ENCODE data around the gene ECI2. TPM values are rescaled to one million over a fixed set of nuclear protein-coding genes. Genes with fewer than 3 reads are reported as not detected.

Gene ECI2
- polyA plus RNA-seq, 1 donor: 58.6 TPM

- WGBS (ENCODE audit: insufficient coverage, low lambda C conversion rate): 80% methylated on average over 1 of the region's 8 CpGs
- H3K36me3 ChIP-seq (ENCODE audit: control insufficient read depth, insufficient read depth, low read length): no peaks in the 10 kb centered on the region
Observed at GRCh38 chr6:4169028-4169789, 33.8 kb upstream of the ECI2 start.

GRCh38 chr6:4167833-4168232 lies 32.5 kb upstream of the ECI2 start:
- no CpG with 5 or more reads among the region's 1 CpG for WGBS (ENCODE audit: insufficient coverage, low lambda C conversion rate)
- no peak for DNase-seq
- Histone ChIP-seq H3K27me3 (ENCODE audit: control insufficient read depth, insufficient read depth, low read length) (no peaks in the 10 kb centered on the region), H3K4me3 (ENCODE audit: low read length) (no peak overlapping the region), H3K9me3 (ENCODE audit: control insufficient read depth, low read depth, low read length) (no peaks in the 10 kb centered on the region), H3K4me1 (ENCODE audit: control insufficient read depth, insufficient read depth, low read length) (no peaks in the 10 kb centered on the region), H3K36me3 (ENCODE audit: control insufficient read depth, insufficient read depth, low read length) (no peaks in the 10 kb centered on the region), H3K27ac (ENCODE audit: low read length) (no peak overlapping the region)

More at GRCh38 chr6:4169028-4169789, 33.8 kb upstream of the ECI2 start:
- Histone ChIP-seq H3K27ac (ENCODE audit: low read length) (no peak overlapping the region), H3K4me3 (ENCODE audit: low read length) (no peak overlapping the region), H3K27me3 (ENCODE audit: control insufficient read depth, insufficient read depth, low read length) (no peaks in the 10 kb centered on the region), H3K4me1 (ENCODE audit: control insufficient read depth, insufficient read depth, low read length) (no peaks in the 10 kb centered on the region), H3K9me3 (ENCODE audit: control insufficient read depth, low read depth, low read length) (no peaks in the 10 kb centered on the region)
- no peak for DNase-seq

GRCh38 chr6:4167123-4167522 lies 31.7 kb upstream of the ECI2 start:
- no peak overlapping the region for H3K4me3 ChIP-seq (ENCODE audit: low read length)

GRCh38 chr6:4164456-4164855 lies 29.1 kb upstream of the ECI2 start:
- WGBS (ENCODE audit: insufficient coverage, low lambda C conversion rate): no CpG with 5 or more reads among the region's 6 CpGs
- DNase-seq: no peak
- H3K27ac ChIP-seq (ENCODE audit: low read length): no peak overlapping the region

More at GRCh38 chr6:4167123-4167522, 31.7 kb upstream of the ECI2 start:
- WGBS (ENCODE audit: insufficient coverage, low lambda C conversion rate): no CpG with 5 or more reads among the region's 6 CpGs
- no peak for DNase-seq
- H3K4me1 ChIP-seq (ENCODE audit: control insufficient read depth, insufficient read depth, low read length): no peaks in the 10 kb centered on the region
- no peaks in the 10 kb centered on the region for H3K9me3 ChIP-seq (ENCODE audit: control insufficient read depth, low read depth, low read length)
- no peaks in the 10 kb centered on the region for H3K36me3 ChIP-seq (ENCODE audit: control insufficient read depth, insufficient read depth, low read length)
- H3K27me3 ChIP-seq (ENCODE audit: control insufficient read depth, insufficient read depth, low read length): no peaks in the 10 kb centered on the region
- H3K27ac ChIP-seq (ENCODE audit: low read length): no peak overlapping the region

GRCh38 chr6:4164117-4164442 lies 28.7 kb upstream of the ECI2 start:
- no peaks in the 10 kb centered on the region for H3K9me3 ChIP-seq (ENCODE audit: control insufficient read depth, low read depth, low read length)
- no peaks in the 10 kb centered on the region for H3K36me3 ChIP-seq (ENCODE audit: control insufficient read depth, insufficient read depth, low read length)
- WGBS (ENCODE audit: insufficient coverage, low lambda C conversion rate): no CpG with 5 or more reads among the region's 4 CpGs
- H3K4me3 ChIP-seq (ENCODE audit: low read length): no peak overlapping the region
- DNase-seq: no peak
- H3K27me3 ChIP-seq (ENCODE audit: control insufficient read depth, insufficient read depth, low read length): no peaks in the 10 kb centered on the region
- H3K27ac ChIP-seq (ENCODE audit: low read length): no peak overlapping the region
- H3K4me1 ChIP-seq (ENCODE audit: control insufficient read depth, insufficient read depth, low read length): no peaks in the 10 kb centered on the region

More at GRCh38 chr6:4164456-4164855, 29.1 kb upstream of the ECI2 start:
- H3K4me1 ChIP-seq (ENCODE audit: control insufficient read depth, insufficient read depth, low read length): no peaks in the 10 kb centered on the region
- H3K36me3 ChIP-seq (ENCODE audit: control insufficient read depth, insufficient read depth, low read length): no peaks in the 10 kb centered on the region
- H3K27me3 ChIP-seq (ENCODE audit: control insufficient read depth, insufficient read depth, low read length): no peaks in the 10 kb centered on the region
- H3K4me3 ChIP-seq (ENCODE audit: low read length): no peak overlapping the region
- no peaks in the 10 kb centered on the region for H3K9me3 ChIP-seq (ENCODE audit: control insufficient read depth, low read depth, low read length)

DNA sequence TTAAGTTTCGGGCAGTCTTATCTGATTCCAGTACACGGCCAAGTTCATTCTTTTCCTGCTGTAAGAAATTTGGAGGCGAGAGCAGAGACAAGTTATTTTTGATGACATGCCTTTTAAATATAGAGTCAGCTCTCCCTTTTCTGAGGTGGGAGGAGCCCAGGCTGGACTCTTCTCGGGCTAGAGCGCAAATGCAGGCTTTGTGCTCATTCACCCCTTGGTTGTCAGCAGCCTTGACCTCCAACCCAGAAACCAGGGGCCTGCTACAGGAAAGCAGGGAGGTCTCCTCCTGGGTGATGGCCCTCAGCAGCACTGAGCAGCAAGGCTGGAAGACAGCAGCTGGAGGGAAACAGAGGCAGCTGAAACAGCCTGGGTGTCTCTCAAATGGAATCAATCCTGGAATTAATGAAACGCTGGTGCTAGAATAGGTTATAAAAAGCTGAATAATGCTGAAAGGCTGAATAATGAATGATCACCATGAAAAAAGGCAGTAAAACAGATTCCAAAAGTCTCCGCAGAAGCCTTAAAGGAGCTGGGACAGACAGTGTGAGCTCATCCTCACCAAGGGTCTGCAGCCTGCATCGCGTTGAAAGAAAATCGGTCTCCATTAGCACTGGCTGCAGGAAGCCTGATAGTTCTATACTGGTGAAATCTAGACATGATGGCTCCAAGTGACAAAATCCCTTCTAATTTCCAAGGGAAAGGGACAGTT lies 28.2 kb upstream of the ECI2 start:
- WGBS (ENCODE audit: insufficient coverage, low lambda C conversion rate): no CpG with 5 or more reads among the region's 10 CpGs
- Histone ChIP-seq H3K4me3 (ENCODE audit: low read length) (no peak overlapping the region), H3K4me1 (ENCODE audit: control insufficient read depth, insufficient read depth, low read length) (no peaks in the 10 kb centered on the region), H3K27ac (ENCODE audit: low read length) (no peak overlapping the region), H3K27me3 (ENCODE audit: control insufficient read depth, insufficient read depth, low read length) (no peaks in the 10 kb centered on the region), H3K9me3 (ENCODE audit: control insufficient read depth, low read depth, low read length) (no peaks in the 10 kb centered on the region), H3K36me3 (ENCODE audit: control insufficient read depth, insufficient read depth, low read length) (no peaks in the 10 kb centered on the region)
- DNase-seq: no peak

DNA sequence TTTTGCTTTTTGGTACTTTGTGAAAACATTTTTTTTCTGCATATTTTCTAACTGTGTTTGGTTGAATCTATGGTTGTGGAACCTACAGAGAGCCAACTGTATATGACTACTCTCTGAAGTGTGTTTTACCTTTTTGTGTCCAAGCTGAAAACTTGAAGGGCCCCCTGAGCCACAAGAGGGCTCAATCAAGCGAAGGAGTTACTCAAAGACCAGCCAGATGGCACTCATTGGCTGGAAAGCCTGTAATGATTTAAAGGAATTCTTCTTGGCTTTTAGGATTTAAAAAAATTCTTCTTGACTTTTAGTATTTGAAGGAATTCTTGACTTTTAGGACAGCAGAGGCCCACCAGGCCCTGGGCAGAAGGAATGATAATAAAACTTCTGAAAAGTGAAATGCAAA lies 27.0 kb upstream of the ECI2 start:
- Histone ChIP-seq H3K27me3 (ENCODE audit: control insufficient read depth, insufficient read depth, low read length) (no peaks in the 10 kb centered on the region), H3K9me3 (ENCODE audit: control insufficient read depth, low read depth, low read length) (no peaks in the 10 kb centered on the region), H3K36me3 (ENCODE audit: control insufficient read depth, insufficient read depth, low read length) (no peaks in the 10 kb centered on the region), H3K4me3 (ENCODE audit: low read length) (no peak overlapping the region), H3K27ac (ENCODE audit: low read length) (no peak overlapping the region), H3K4me1 (ENCODE audit: control insufficient read depth, insufficient read depth, low read length) (no peaks in the 10 kb centered on the region)
- no CpG with 5 or more reads among the region's 1 CpG for WGBS (ENCODE audit: insufficient coverage, low lambda C conversion rate)
- DNase-seq: no peak

DNA sequence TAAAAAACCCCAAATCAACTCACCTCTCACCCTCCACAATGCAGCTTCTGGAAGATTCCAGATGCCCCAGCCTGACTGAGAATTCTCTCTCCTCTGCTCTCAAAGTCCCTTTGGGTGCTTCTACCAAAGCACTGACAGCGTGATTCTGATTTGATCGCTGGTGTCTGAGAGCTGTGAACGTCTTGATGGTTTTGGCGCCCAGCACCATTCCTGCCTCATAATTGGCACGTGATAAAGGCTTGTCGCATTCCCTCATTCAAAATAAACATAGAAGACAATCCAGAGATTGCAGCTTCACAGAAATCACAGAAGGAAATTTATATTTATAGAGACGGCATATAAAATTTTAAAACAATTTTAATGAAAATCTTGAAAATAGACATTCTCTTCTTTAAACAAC lies 24.1 kb upstream of the ECI2 start:
- Histone ChIP-seq H3K9me3 (ENCODE audit: control insufficient read depth, low read depth, low read length) (no peaks in the 10 kb centered on the region), H3K4me3 (ENCODE audit: low read length) (no peak overlapping the region), H3K27ac (ENCODE audit: low read length) (no peak overlapping the region), H3K4me1 (ENCODE audit: control insufficient read depth, insufficient read depth, low read length) (no peaks in the 10 kb centered on the region), H3K27me3 (ENCODE audit: control insufficient read depth, insufficient read depth, low read length) (no peaks in the 10 kb centered on the region), H3K36me3 (ENCODE audit: control insufficient read depth, insufficient read depth, low read length) (no peaks in the 10 kb centered on the region)
- DNase-seq: no peak
- WGBS (ENCODE audit: insufficient coverage, low lambda C conversion rate): 91% methylated on average over 4 of the region's 7 CpGs

GRCh38 chr6:4157506-4157905 lies 22.1 kb upstream of the ECI2 start:
- Histone ChIP-seq H3K4me3 (ENCODE audit: low read length) (no peak overlapping the region), H3K9me3 (ENCODE audit: control insufficient read depth, low read depth, low read length) (no peaks in the 10 kb centered on the region), H3K36me3 (ENCODE audit: control insufficient read depth, insufficient read depth, low read length) (no peaks in the 10 kb centered on the region), H3K4me1 (ENCODE audit: control insufficient read depth, insufficient read depth, low read length) (no peaks in the 10 kb centered on the region), H3K27me3 (ENCODE audit: control insufficient read depth, insufficient read depth, low read length) (no peaks in the 10 kb centered on the region), H3K27ac (ENCODE audit: low read length) (no peak overlapping the region)
- no CpG with 5 or more reads among the region's 12 CpGs for WGBS (ENCODE audit: insufficient coverage, low lambda C conversion rate)
- DNase-seq: no peak

DNA sequence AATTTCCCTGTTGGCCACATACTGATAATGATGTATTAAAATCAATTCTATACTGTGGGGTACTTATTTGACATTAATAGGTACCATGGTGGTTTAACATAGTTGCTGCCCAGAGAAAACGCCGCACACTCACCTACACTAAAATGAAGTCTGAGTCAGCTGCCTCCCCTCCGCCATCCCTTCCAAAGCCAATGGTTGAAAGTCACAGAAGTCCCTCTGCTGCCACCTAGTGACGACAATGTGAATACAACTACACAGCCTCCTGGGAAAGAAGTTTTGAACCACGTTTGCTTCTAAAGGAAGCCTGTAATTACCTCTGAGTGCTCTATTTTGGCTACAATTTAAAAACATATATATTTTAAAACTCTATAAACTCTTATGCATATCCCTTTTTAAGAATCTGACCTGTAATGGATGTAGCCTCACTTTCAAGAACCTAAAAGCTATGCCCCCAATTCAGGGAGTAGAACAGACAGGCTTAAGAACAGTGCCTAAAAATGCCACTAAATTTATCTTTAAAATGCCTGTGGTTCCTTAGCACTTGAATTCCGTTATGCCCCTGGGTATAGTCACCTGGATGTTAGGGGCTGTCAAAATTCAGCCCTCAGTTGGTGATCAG lies 20.6 kb upstream of the ECI2 start:
- Histone ChIP-seq H3K4me1 (ENCODE audit: control insufficient read depth, insufficient read depth, low read length) (no peaks in the 10 kb centered on the region), H3K27me3 (ENCODE audit: control insufficient read depth, insufficient read depth, low read length) (no peaks in the 10 kb centered on the region), H3K4me3 (ENCODE audit: low read length) (no peak overlapping the region), H3K36me3 (ENCODE audit: control insufficient read depth, insufficient read depth, low read length) (no peaks in the 10 kb centered on the region), H3K9me3 (ENCODE audit: control insufficient read depth, low read depth, low read length) (no peaks in the 10 kb centered on the region), H3K27ac (ENCODE audit: low read length) (no peak overlapping the region)
- DNase-seq: peak; percentile 72 to 76
- WGBS (ENCODE audit: insufficient coverage, low lambda C conversion rate): no CpG with 5 or more reads among the region's 6 CpGs
